T-cell (primary cell): ENCODE measurements around the gene PRADC1. TPM values are rescaled to one million over a fixed set of nuclear protein-coding genes. Genes with fewer than 3 reads are reported as not detected.

Source experiments
- ATAC-seq, 4 experiments: fragments of 200-7000 bp in 3 of 4; fragments of 150-1000 bp in 1 of 4; cut with Tn5 transposase; replicated peaks in 1 of 4; 1 replicate in 3 of 4; 2 replicates in 1 of 4; pipeline ENCODE4 v1.10.0; 2021; ENCODE audit warnings: moderate library complexity in 3 of 4, mild to moderate bottlenecking in 2 of 4, moderate number of reproducible peaks in 1 of 4
- CTCF ChIA-PET, 2 donors: fragments of 300-600 bp; sonication (Branson Sonifier 250); formaldehyde crosslinking; loops; one replicate each; lab custom pipeline; 2022; ENCODE audit warnings: antibody characterized with exemption in 2 of 2; lab: Charles Lee
- POLR2A ChIA-PET, 2 donors: fragments of 300-600 bp; sonication (Branson Sonifier 250); formaldehyde crosslinking; loops; one replicate each; lab custom pipeline; 2022; ENCODE audit warnings: antibody characterized with exemption in 2 of 2; lab: Charles Lee
- DNase-seq, 35 experiments: peaks; one replicate each; pipeline versions ENCODE4 v3.0.0 to v3.0.0-alpha.2; 2013 to 2023
- H3K27ac ChIP-seq: one replicate; pipeline ENCODE4 v1.5.1; 2013; ENCODE audit warnings: low read length
- H3K27me3 ChIP-seq, 2 experiments: replicated peaks in 1 of 2; 1 replicate in 1 of 2; 2 replicates in 1 of 2; pipeline versions ENCODE4 v1.6.1 to v1.7.0; 2013; ENCODE audit warnings: low read length in 1 of 2, mixed read lengths in 1 of 2; ENCODE audit not compliant: control insufficient read depth in 2 of 2, insufficient read depth in 2 of 2; ENCODE audit errors: extremely low read depth in 1 of 2
- H3K36me3 ChIP-seq, 2 donors: 1 replicate in 1 of 2; 2 replicates in 1 of 2; pipeline versions ENCODE4 v1.6.1 to v1.7.0; 2013; ENCODE audit warnings: low read length in 1 of 2; ENCODE audit not compliant: control insufficient read depth in 2 of 2, insufficient read depth in 1 of 2; ENCODE audit errors: extremely low read depth in 1 of 2
- H3K4me1 ChIP-seq, 2 experiments: 1 replicate in 1 of 2; 2 replicates in 1 of 2; pipeline versions ENCODE4 v1.6.1 to v1.7.0; 2013; ENCODE audit warnings: low read length in 2 of 2, mixed read lengths in 1 of 2; ENCODE audit not compliant: insufficient read depth in 2 of 2, control insufficient read depth in 1 of 2; ENCODE audit errors: extremely low read depth in 1 of 2
- H3K4me3 ChIP-seq, 2 donors: 1 replicate in 1 of 2; 2 replicates in 1 of 2; pipeline versions ENCODE4 v1.5.1 to v1.7.0; 2013; ENCODE audit warnings: mild to moderate bottlenecking in 2 of 2, low read length in 1 of 2, moderate library complexity in 1 of 2; ENCODE audit not compliant: control insufficient read depth in 1 of 2; ENCODE audit errors: extremely low read depth in 1 of 2
- H3K9me3 ChIP-seq: 2 replicates; pipeline ENCODE4 v1.7.0; 2013
- H3K27ac Mint-ChIP-seq, 2 donors: one replicate each; pipeline ENCODE4 v1.8.0; 2020 to 2021; ENCODE audit warnings: mild to moderate bottlenecking in 2 of 2, mixed read lengths in 2 of 2
- H3K27me3 Mint-ChIP-seq, 2 donors: one replicate each; pipeline ENCODE4 v1.8.0; 2021 to 2022; ENCODE audit warnings: mixed read lengths in 2 of 2
- H3K36me3 Mint-ChIP-seq: one replicate; pipeline ENCODE4 v1.8.0; 2021; ENCODE audit warnings: mixed read lengths
- H3K4me1 Mint-ChIP-seq, 3 donors: one replicate each; pipeline ENCODE4 v1.8.0; 2020 to 2022; ENCODE audit warnings: mixed read lengths in 3 of 3, mild to moderate bottlenecking in 1 of 3
- H3K4me3 Mint-ChIP-seq, 3 donors: one replicate each; pipeline ENCODE4 v1.8.0; 2020 to 2022; ENCODE audit warnings: mild to moderate bottlenecking in 3 of 3, mixed read lengths in 3 of 3, moderate library complexity in 3 of 3
- H3K9me3 Mint-ChIP-seq, 3 donors: one replicate each; pipeline ENCODE4 v1.8.0; 2020 to 2022; ENCODE audit warnings: mixed read lengths in 3 of 3
- WGBS: methylation state at CpG from one replicate; pipeline ENCODE4 v1.1.5; 2013; ENCODE audit warnings: missing lambda C conversion rate; ENCODE audit not compliant: insufficient coverage; 5-methylcytosine and 5-hydroxymethylcytosine counted together
- total RNA-seq, 35 experiments: library from RNA in 6 of 35; stranded (reverse) in 6 of 35; fragments of 120-200 nt in 1 of 35; gene quantifications; one replicate each; pipeline versions ENCODE4 v1.2.1 to v1.2.4 and lab custom pipeline; 2013 to 2026

PRADC1 gene
- total RNA-seq, 5 donors from 2014 or later (not counting 1 experiment from before 2014, with no cell fraction given) = 6.1 to 9.9 (median 6.4) TPM

DNA sequence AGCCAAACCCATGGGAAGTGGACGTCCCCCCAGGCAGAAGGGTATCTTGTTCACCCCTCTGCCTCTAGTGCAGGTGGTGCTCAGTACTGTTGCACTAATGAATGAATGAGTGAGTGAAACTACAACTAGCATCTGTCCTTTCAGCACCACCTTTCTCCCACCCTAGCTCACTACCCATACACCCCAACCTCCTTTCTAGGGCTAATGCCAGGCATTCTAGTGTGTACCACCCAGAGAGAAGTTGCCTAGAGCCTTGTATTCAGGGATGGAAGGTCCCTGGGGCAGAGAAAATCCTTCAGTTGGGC, 23.5 kb upstream of the PRADC1 start:
- no peak overlapping the region for H3K4me3 Mint-ChIP-seq
- ATAC-seq (no peak), DNase-seq (no peak)
- Histone ChIP-seq H3K27ac (no peak overlapping the region), H3K4me3 (no peak overlapping the region), H3K27me3 (no peaks in the 10 kb centered on the region), H3K4me1 (peaks cover 0 to 9% of the 10 kb centered on the region in 2 experiments), H3K36me3 (peaks cover 22 to 43% of the 10 kb centered on the region in 2 donors), H3K9me3 (no peaks in the 10 kb centered on the region)
- no peaks in the 10 kb centered on the region for H3K27me3 Mint-ChIP-seq
- no CpG with 5 or more reads among the region's 1 CpG for WGBS
- H3K27ac Mint-ChIP-seq = peak overlapping the region; percentile 45 to 82
- CTCF ChIA-PET = no interaction called here
- H3K9me3 Mint-ChIP-seq = no peaks in the 10 kb centered on the region
- POLR2A ChIA-PET = no interaction called here
- H3K36me3 Mint-ChIP-seq = peaks cover 19% of the 10 kb centered on the region
- H3K4me1 Mint-ChIP-seq = peaks cover 6 to 14% (median 12%) of the 10 kb centered on the region in 3 donors

DNA sequence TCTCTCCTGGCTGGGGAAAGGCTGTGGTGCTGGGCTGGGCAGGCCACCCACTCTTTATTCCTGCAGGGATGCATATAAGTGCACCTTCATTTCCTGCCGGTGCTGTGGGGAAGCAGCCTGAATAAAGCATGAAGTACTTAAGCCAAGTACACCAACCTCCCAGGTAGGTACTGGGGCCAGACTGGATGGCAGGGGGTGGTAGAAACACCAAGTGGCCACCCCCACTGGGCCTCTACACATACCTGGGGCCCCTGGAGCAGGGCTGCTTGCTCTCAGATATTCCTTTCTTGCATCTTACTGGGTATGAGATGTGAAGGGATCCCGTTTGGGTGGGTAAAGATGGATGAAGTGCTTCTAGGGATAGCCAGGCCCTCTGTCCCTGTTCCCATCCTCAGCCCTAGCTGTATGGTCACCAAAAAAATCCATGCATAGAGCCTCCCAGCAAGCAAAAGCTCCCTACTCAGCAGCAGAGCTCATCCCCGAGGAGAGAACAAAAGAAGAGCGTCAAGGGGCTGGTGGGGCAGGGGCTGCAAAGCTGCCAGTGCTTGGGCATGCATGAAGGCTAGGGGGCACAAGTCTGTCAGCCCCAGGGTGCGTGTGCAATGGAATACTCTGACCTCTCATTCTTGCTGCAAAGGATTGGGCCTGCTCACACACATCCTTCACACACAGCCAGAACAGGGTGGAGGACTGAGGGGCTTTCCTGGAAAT, 23.0 kb upstream of the PRADC1 start:
- no peaks in the 10 kb centered on the region for H3K9me3 Mint-ChIP-seq
- H3K27me3 Mint-ChIP-seq = no peaks in the 10 kb centered on the region
- no peak overlapping the region for H3K4me3 Mint-ChIP-seq
- 89% methylated on average over 2 of the region's 5 CpGs for WGBS
- H3K27me3 ChIP-seq = no peaks in the 10 kb centered on the region
- peaks cover 19% of the 10 kb centered on the region for H3K36me3 Mint-ChIP-seq
- H3K36me3 ChIP-seq = peaks cover 22 to 48% of the 10 kb centered on the region in 2 donors
- POLR2A ChIA-PET = no interaction called here
- peak overlapping the region; percentile 41 to 82 for H3K27ac Mint-ChIP-seq
- CTCF ChIA-PET = interaction anchor here in 1 of 2 donors (1.0 kb wide), 1 partner anchor 20 kb away, joined by 3 read pairs; no protein-coding TSS in a partner anchor
- H3K4me1 Mint-ChIP-seq = peaks cover 6 to 14% (median 12%) of the 10 kb centered on the region in 3 donors
- H3K4me3 ChIP-seq = no peak overlapping the region
- H3K9me3 ChIP-seq = no peaks in the 10 kb centered on the region
- no peak for ATAC-seq
- no peak for DNase-seq
- H3K27ac ChIP-seq = no peak overlapping the region
- H3K4me1 ChIP-seq = peaks cover 0 to 9% of the 10 kb centered on the region in 2 experiments

DNA sequence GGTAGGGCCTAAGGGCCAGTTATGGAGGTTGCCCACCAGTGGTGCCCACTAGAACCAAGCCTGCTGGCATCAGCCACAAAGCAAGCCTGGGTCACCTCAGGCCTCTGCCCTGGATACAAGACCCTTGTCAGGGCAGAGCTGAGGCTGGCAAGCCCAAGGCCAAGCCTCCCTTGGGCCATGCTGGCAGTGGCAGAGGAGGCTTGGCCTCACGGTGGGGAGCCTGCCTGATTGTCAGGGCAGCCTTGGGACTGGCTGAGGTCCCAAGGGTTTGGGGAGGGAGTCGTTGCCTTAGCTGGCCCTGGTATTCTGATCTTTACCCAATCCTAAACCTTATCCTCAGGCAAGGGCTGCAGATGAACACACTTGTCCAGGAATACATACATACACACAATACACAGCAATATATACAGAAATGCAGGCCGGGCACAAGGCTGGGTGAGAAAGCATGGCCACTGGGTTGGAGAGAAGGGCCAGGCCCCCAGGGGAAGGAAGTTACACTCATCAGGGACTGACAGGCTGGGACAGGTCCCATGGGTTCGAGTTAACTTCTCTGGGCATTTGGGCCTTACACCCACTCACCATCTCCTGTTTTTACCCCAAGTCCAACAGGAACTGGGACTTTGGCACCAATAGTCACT, 22.1 kb upstream of the PRADC1 start:
- ChIA-PET POLR2A (no interaction called here), CTCF (interaction anchor here in 1 of 2 donors (1.0 kb wide), 1 partner anchor 19 kb away, joined by 3 read pairs; no protein-coding TSS in a partner anchor)
- H3K27me3 Mint-ChIP-seq = no peaks in the 10 kb centered on the region
- peak overlapping the region in 1 of 2 donors; percentile 5 for H3K27ac Mint-ChIP-seq
- no peak for ATAC-seq
- H3K36me3 Mint-ChIP-seq = peaks cover 23% of the 10 kb centered on the region
- H3K4me3 Mint-ChIP-seq = no peak overlapping the region
- H3K9me3 Mint-ChIP-seq = no peaks in the 10 kb centered on the region
- peaks cover 6 to 14% (median 12%) of the 10 kb centered on the region in 3 donors for H3K4me1 Mint-ChIP-seq
- peaks cover 23 to 55% of the 10 kb centered on the region in 2 donors for H3K36me3 ChIP-seq
- H3K9me3 ChIP-seq = no peaks in the 10 kb centered on the region
- no peak for DNase-seq
- H3K27me3 ChIP-seq = no peaks in the 10 kb centered on the region
- H3K4me1 ChIP-seq = peaks cover 0 to 9% of the 10 kb centered on the region in 2 experiments
- H3K27ac ChIP-seq = no peak overlapping the region
- no peak overlapping the region for H3K4me3 ChIP-seq
- 83% methylated on average over 1 of the region's 4 CpGs for WGBS

DNA sequence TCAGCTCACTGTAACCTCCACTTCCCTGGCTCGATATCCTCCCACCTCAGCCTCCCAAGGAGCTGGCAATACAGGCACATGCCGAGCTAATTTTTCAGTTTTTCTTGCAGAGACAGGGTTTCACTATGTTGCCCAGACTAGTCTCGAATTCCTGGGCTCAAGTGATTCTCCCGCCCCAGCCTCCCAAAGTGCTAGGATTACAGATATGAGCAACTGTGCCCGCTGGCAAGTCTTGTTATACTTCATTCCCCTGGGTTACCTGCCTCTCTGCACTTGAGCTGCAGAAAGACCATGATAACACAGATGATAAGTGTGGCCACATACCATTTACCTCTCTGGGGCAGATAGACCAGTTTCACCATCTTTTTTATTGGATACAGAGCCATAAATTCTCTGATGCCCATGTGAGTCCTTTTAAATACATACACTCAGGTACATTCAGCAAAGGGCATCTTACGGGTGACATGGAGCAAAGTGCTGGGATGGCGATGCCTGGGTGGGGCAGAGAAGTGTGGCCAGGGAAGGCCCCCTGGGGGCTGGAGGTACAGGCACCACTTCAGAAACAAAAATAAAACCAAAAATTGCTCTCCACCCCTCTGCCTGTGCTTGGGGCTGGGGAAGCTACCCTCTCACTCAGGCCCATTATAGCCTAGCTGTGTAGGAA, 21.4 kb upstream of the PRADC1 start:
- H3K27ac Mint-ChIP-seq = no peak overlapping the region
- H3K27me3 ChIP-seq = no peaks in the 10 kb centered on the region
- ChIA-PET POLR2A (interaction anchor here in 1 of 2 donors (0.6 kb wide), 1 partner anchor 42 kb away, joined by 4 read pairs; no protein-coding TSS in a partner anchor), CTCF (no interaction called here)
- ATAC-seq (no peak), DNase-seq (no peak)
- H3K4me1 ChIP-seq = peaks cover 0 to 9% of the 10 kb centered on the region in 2 experiments
- H3K4me3 ChIP-seq = no peak overlapping the region
- no peak overlapping the region for H3K4me3 Mint-ChIP-seq
- H3K36me3 Mint-ChIP-seq = peaks cover 25% of the 10 kb centered on the region
- H3K27me3 Mint-ChIP-seq = no peaks in the 10 kb centered on the region
- peaks cover 6 to 14% (median 12%) of the 10 kb centered on the region in 3 donors for H3K4me1 Mint-ChIP-seq
- no peaks in the 10 kb centered on the region for H3K9me3 ChIP-seq
- 95% methylated on average over 5 of the region's 7 CpGs for WGBS
- H3K36me3 ChIP-seq = peaks cover 29 to 60% of the 10 kb centered on the region in 2 donors
- H3K27ac ChIP-seq = no peak overlapping the region
- no peaks in the 10 kb centered on the region for H3K9me3 Mint-ChIP-seq

DNA sequence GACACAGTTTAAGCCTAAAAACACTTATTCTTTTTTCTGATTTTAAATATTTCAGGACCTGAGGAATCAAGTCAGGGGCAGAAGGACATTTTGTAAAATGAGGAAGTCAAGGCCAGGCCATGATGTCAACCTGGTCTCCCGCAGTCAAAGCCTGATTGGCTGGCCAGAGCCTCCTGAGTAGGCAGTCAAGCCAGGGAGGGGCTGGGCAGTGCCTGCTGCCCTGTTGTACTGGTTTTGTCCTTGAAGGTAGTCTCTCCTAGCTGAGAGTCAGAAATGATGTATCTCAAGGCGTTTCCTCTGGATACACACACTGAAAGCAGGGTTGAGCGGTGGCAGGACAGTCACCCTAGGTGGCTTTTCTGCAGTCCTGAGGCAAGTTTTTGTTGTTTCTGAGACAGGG, 20.9 kb upstream of the PRADC1 start:
- no peaks in the 10 kb centered on the region for H3K27me3 ChIP-seq
- DNase-seq (no peak), ATAC-seq (no peak)
- WGBS = 100% methylated on average over 1 of the region's 3 CpGs
- ChIA-PET POLR2A (interaction anchor here in 1 of 2 donors (0.6 kb wide), 1 partner anchor 43 kb away, joined by 4 read pairs; no protein-coding TSS in a partner anchor), CTCF (no interaction called here)
- peaks cover 28 to 61% of the 10 kb centered on the region in 2 donors for H3K36me3 ChIP-seq
- no peak overlapping the region for H3K27ac Mint-ChIP-seq
- H3K27me3 Mint-ChIP-seq = no peaks in the 10 kb centered on the region
- peaks cover 6 to 14% (median 10%) of the 10 kb centered on the region in 3 donors for H3K4me1 Mint-ChIP-seq
- peaks cover 29% of the 10 kb centered on the region for H3K36me3 Mint-ChIP-seq
- no peaks in the 10 kb centered on the region for H3K9me3 ChIP-seq
- no peak overlapping the region for H3K4me3 Mint-ChIP-seq
- no peak overlapping the region for H3K27ac ChIP-seq
- no peak overlapping the region for H3K4me3 ChIP-seq
- no peaks in the 10 kb centered on the region for H3K9me3 Mint-ChIP-seq
- H3K4me1 ChIP-seq = peaks cover 0 to 9% of the 10 kb centered on the region in 2 experiments

DNA sequence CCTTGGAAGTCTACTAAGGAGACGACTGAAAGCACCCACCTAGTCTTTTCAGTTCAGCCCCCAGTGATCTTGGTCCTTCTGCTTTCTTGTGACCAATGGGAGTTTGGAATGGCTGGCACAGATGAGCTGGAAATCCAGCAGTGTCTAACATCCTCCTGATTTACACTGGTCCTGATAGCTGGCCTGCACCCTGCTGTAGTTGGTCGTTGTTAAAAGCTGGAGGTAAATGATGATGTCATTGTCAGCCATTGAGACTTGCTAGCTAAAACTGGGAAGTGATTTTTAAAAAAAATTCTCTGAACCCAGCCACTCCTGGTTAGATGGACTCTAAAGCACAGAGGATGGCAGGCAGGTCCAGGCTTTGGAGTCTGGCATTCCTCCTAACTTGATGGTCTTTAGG, 20.4 kb upstream of the PRADC1 start:
- H3K4me1 Mint-ChIP-seq = peaks cover 6 to 14% (median 10%) of the 10 kb centered on the region in 3 donors
- no peaks in the 10 kb centered on the region for H3K27me3 ChIP-seq
- no peak overlapping the region for H3K27ac Mint-ChIP-seq
- CTCF ChIA-PET = no interaction called here
- DNase-seq = no peak
- WGBS = 67% methylated on average over 2 of the region's 2 CpGs
- peaks cover 32% of the 10 kb centered on the region for H3K36me3 Mint-ChIP-seq
- H3K4me3 Mint-ChIP-seq = no peak overlapping the region
- H3K36me3 ChIP-seq = peaks cover 28 to 64% of the 10 kb centered on the region in 2 donors
- no peak overlapping the region for H3K4me3 ChIP-seq
- H3K27me3 Mint-ChIP-seq = no peaks in the 10 kb centered on the region
- no peaks in the 10 kb centered on the region for H3K9me3 Mint-ChIP-seq
- no peak overlapping the region for H3K27ac ChIP-seq
- peaks cover 0 to 8% of the 10 kb centered on the region in 2 experiments for H3K4me1 ChIP-seq
- POLR2A ChIA-PET = interaction anchor here in 1 of 2 donors (0.6 kb wide), 2 partner anchors 43 to 107 kb away, joined by 4 read pairs; no protein-coding TSS in a partner anchor
- ATAC-seq = no peak
- H3K9me3 ChIP-seq = no peaks in the 10 kb centered on the region
